Bone marrow (tissue), 2 donors: ENCODE results near the gene RBKS.
"Not testable (repeated sequence)": the region's sequence is repeated elsewhere in the genome, so short reads cannot be mapped to it uniquely, and the experiment has no call there.

Experiments
- DNase-seq, 2 donors: peaks; one replicate each; lab custom pipeline; 2025; lab: John Stamatoyannopoulos, UW

RBKS gene

DNA sequence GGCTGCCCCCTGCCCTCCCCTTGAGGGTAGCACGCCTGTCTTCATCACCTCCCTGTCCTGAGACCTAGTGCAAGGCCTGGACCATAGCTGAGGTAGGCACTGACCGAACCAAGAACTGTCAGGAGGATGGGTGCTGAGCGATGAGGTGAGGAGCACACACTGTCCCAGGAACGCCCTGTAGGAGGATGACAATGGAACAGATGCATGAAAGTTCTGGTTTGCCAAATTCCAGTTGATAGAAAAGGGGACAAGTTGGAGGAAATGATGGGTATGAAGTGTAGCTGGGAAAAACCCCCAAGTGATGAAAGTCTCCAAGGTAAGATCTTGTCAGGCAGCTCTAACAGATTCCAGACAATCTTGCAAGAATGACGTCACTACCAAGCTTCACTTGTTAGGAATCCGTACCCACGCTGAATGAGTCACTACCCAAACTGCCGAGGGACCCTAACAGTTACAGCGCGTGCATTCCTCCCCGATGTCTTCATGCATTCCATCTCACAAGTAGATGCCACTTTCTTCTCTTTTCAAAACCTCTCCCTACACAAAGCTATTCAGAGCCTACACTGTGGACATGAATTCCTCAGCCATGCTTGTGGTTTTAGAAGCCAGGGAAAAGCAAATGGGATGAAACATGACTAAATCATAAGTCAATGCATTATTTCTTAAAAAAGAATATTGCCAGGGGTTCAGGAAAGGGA is 91.1 kb downstream of the RBKS start:
- no peak for DNase-seq

DNA sequence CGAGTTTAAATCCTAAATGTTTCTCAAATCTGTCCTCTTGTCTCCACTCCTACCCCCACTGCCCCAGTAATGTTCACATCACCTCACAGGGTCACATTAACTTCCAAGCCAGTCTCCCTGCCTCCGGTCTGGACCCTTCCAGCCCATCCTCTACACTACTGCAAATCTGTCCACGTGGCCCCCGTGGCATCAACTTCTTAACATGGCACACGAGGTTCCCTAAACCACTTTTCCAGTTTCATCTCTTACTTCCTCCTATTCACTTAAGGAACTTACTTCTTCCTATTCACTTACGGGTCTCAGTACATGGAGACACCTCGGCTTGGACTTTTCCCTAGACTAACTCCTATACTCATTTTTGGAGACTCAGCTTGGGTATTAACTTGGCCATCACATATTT is 91.7 kb downstream of the RBKS start:
- no peak for DNase-seq

DNA sequence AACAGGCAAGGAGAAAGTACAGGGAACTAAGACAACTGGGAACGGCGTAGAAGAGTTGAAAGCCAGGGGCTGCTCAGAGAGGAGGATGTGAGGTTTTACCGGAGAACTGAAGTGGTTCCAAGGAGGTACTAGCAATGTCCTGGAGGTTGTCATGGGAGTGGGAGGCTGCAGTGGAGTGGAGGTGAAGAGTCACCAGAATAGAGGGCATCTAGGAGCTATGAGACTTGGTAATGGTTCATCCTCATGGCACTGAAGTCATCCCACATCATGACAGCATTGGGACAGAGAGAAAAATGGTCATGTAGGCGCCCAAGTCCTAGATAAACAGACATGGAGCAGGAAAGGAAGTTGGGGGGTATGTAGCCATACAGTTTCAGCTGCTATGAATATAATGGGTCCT is 92.3 kb downstream of the RBKS start:
- DNase-seq, result no peak

DNA sequence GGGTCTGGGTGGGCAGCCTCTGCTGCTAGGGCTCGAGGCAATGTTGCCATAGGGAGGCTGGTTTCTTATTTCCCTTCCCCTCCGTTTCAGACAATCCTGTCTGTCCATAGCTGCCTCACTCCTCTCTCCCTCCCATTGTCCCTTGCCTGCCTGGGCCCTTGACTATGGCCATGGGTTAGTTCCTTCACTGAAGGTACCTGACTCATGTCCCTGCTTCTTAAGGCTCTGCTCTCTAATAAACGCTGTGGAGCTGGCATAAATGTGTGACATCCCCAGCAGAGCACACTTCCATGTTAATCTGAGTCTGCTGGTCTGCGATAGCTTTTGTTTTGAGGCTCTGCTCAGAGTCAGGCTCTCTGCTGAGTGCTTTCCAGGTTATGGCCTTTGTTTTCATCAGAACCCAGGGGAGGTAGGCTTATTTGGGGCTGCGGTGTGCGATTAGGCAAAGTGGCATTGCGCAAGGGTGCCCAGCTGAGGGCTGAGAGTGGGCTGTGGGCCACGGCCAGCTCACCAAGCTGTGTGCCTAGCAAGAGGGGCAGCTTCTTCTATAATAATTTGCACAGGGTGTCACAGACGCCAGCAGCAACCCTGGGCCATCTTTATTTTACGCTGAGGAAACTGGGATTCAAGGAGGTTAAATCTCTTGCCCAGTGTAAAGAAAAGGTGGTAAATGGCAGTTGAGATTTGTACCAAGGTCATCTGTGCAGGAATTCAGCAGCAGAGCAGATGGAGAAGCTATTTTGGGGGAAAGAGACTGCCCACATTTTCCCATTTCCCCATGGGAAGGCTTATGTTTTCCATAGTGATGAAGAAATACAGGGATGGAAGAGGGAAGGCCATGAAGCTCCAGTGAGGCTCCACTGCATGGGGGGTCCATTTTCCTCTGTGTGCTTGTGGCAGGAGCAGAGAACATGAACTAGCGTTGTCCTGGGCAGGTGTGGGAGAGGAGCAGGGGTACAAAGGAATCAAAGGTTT is 93.1 kb downstream of the RBKS start:
- DNase-seq, result no peak

DNA sequence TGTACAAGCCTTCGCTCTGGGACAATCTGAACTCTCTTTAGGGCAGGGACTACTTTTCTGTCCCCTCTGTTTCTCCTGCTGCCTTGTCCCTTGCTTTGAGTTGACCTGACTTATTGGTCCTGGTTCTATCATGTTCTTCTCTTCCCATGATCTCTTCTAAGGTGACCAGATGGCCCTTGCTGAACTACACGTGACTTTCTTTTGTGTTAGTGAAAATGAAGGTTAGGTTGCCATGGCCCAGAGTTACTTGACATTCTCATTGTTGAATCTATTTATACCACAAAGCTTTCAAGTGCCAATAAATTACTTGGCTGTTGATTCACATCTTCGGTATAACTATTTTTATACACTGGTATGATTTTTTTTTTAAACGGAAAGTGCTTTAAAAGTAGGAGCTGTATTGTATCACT is 94.3 kb downstream of the RBKS start:
- DNase-seq, result no peak

DNA sequence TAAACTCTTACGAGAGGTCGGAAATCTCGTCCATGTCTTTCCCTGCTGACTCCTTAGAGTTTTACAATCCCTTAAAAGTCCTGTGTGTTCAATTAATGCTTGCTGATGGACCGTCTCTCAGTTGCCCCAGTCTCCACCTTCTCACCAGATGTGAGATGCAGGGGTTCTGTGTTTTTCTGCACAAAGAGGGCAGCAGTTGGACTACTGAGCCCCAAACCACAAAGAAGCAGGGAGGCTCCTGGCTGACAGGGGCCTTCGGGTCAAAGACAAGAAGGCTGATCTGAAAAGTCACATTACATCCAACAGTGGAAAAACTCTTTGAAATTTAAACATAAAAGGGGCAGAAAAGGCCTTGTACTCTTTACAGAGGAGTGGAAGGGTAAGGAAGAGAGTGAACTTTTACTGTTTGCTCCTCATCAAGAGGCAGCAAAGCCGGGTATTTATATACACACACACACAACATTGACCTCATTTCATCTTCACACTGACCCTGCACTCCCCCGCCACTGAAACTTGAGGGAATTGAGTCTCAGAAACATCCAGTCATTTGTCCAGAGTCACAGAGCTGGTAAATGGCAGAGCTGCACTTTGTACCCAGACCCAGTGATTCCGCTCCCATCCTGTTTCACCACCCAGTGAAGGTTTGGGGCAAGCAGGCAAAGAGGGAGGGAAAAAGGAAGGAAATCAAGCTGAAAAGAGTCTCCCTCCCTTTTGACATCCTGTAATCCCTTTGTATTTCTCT is 94.9 kb downstream of the RBKS start:
- no peak for DNase-seq

DNA sequence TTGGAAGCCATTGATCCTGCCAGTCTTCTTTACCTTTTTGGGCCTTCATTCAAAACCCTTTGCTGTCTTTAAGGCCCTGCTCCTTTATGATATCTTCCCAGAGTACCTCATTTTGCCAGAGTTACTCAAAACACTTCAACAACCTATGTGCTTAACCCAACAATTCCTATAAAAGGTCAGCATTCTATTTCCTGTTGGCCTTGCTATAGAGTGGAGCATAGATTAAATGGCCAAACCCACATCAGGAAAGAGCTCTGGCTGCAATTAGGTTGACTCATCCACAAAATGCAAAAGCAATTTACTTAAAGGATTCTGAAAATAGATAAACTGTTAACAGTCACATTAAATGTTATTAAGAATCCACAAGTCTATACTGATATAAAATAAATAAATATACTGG is 97.4 kb downstream of the RBKS start:
- DNase-seq, result no peak

DNA sequence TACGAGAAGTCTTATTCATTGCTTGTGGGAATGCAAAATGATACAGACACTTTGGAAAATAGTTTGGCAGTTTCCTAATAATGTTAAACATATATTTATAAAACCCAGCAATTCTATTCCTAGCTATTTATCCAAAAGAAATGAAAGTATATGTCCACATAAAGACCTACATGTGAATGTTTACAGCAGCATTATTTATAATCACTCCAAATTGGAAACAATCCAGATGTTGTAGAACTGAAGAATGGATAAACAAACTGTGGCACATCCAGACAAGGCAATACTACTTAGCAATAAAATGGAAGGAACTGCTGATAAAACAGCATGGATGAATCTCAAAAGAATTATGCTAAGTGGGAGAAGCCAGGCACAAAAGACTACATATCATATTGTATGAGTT is 99.4 kb downstream of the RBKS start:
- DNase-seq, result no peak

DNA sequence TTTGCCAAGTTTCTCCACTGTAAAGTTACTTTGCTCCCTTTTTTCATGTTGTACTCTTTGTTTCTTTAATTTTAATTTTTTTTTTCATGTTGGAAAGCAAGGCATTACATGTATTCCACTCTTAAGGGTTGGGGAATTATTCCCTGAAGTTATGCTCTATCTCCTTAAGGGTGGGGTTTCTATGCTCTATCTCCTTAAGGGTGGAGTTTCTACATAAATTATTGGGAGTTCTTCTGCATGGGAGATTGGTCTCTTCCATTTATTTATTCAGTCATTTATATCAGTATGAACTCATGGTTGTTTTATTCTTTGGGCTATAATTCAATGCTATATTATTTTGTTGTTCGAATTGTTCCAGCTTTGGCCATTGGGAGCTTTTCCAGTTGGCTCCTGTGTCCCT is 107.5 kb downstream of the RBKS start:
- DNase-seq, result no peak

DNA sequence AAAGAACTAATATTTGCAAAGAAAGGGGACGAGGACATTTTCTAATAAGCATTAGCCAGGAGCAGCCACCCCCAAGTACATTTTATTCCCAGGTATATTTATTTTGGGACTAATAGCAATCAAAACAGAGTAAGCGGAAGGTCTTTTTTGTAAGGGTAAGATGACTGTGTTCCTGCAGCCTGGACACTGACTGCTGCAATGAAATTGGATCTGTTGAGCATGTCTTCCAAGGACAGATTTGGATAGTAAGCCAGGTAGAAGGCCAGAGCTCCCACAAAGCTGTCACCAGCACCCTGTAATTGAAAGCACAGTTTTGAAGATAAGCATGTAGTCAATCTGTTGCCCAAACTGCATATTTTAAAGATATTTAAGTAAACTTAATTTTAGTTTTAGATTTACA is 108.7 kb downstream of the RBKS start:
- no peak for DNase-seq

DNA sequence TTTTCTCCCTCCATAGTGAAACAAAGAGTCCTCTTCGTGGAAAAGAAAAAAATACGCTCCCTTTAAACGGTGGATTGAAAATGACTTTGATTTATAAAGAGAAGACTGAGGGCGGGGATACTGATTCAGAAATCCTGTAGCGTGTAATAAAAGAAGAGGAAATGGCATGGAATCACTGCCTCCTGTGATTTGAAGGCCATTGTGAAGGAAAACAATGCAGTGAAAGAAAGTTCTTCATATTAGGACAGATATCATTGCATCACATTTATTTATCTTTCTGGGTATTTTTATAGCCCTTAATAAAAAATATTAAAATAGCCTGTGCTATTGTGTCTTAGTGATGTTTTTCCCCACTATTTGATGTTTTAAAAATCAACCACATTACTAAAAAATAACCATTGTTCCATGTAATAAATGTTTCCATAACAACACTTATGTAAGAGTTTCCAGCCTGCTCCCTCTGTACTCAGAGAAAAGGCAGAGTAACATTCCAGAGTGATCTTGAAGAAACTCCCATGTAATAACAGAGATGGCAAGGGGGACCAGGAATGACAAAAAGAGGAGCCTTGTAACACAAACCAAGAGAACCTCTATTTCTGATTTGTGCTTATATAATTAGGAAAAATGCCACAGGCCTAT is 110.7 kb downstream of the RBKS start:
- DNase-seq, result no peak

DNA sequence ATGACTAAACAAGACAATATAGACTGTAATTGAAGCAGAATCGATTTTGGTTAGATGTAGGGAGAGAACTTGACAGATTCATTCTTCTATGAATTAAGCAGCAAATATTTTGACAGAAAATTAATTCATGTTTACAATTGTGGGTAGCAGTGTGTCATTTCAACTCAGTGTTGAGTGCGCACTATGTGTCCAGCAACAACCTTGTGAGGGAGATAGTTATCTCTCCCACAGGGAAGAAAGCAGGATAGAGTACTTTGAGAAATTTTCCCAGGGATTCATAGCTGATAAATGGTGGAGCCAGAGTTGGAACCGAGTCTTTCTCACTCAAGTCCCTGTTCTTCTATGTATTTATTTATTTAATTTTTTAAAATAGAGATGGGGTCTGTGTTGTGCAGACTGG is 113.5 kb downstream of the RBKS start:
- no peak for DNase-seq

DNA sequence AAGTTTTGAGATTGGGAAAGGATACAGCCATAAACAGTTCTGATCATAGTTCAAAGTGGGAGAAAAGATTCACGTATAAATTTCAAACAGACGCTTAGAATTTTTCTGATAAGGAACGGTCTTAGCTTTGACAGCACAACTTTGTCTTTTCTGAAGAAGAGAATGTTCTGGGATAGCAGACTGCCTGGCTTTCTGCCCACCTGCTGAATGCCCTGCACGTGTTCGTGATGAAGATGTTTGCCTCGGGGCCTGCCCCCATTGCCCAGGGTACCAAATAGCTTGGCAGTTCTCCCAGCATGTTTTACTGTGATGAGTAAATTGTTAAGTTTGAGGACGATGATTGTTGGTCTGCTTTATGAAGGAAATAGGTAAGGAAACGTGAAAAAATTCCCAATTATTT is 114.1 kb downstream of the RBKS start:
- DNase-seq, result no peak

DNA sequence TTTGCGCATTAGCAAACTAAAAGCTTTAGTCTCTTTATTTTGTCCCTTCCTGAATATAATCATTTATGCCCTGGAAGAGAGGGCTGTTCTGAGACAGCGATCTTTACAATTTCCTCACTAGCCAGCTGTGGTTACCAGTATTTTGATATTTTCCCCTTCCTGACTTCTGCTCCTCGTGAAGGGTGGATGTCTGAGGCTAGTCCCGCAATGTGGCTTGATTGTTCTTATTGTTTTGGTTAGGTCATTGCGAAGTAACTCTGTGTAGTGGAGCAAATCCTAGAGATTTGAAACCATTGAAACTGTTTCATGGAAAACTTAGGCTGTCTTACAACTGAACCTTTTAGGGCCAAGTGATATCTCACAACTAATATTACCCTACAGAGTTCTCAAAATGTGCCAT is 116.2 kb downstream of the RBKS start:
- no peak for DNase-seq

DNA sequence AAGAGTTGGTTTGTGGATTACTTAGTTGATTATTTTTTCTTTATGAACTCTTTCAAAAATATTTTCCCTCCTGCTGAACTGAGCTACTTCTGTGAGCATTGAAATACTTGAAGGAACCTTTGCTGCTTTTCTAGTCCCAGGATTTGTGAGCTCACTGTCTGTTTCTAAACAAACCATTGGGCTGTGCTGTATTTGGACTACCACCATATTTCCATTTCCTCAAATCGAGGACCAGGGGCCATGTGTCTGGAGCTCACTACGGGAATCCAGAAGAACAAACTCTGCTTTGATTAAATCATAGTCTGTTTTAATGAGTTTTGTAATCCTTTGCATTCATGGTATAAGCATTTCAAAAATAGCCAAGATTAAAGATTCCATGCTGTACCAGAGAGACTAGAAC is 117.4 kb downstream of the RBKS start:
- no peak for DNase-seq

DNA sequence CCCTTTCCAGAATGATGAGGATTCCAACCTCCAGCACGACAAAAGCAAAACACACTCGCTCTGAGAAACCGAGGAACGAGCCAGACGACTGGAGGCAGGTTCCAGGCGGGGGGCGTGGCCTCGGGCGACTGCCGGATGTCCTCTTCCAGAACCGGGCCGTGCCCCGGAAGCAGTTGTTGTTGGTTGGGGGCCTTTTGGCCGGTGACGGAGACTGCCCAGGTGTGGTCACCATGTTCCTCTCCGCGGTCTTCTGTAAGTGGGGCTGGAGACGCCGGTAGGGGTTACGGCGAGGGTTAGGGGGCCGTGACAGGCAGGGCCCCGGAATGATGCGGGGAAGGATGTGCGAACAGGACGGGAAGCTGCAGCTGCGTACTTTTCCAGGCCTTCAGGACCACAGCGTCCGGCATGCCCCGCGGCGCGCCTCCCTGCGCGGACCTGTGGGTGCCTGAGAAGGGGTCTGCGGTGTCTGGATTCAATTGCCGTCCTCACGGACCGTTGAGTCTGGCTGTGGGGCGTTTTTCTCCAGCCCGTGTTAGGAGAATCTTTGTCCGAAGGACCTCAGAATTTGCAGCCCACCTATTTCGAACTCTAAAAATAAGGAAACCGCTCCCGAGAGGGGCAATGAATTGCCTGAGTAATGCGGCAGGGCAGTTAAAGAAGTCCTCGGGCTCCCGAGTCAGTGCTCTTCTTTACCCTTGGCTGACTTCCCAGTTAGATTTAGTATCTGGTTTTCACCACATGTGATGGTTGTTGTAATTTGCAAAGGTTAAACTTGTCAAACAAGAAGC is 118.4 kb downstream of the RBKS start, which contains the start of gene MRPL33:
MRPL33 (plus strand) TSS at position 172 of the 788 bp plus-strand sequence; CDS start at position 231, 59 bp downstream.
- DNase-seq, result peak; percentile 83 to 90

DNA sequence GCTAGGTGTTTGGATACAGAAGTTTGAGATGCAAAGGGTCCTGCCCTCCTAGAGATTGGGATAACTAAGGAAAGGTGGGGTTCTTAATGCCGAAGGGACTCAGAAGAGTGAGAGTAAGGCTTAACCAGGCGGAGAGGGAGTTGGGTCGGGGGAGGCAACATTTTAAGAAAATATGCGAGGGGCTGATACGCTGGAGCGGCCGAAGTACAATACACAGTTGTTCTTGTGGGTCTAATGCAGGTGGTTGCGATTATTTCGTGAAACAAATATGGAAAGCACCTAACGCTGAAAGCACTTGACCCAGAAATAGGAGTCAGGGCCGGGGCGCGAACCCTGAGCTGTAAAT is 119.0 kb downstream of the RBKS start:
- peak in 1 of 2 donors; percentile 27 for DNase-seq

DNA sequence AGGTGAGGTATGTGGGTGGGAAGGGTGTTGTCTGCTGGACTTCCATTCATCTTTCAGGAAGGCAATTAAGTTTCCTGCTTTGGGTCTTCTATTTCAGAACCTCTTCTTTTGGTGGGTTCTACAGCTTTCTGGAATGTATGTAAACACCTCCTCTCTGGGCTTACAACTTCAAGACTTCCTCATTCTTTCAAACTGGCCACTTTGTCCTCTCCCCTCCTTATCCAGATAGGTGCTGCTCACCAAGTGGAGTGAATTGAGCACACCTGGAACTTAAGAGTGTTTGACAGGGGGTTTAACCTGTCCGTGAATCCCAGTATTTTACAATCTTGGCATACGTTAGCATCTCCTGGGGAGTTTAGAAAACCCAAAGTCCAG is 123.9 kb downstream of the RBKS start:
- DNase-seq, result no peak

DNA sequence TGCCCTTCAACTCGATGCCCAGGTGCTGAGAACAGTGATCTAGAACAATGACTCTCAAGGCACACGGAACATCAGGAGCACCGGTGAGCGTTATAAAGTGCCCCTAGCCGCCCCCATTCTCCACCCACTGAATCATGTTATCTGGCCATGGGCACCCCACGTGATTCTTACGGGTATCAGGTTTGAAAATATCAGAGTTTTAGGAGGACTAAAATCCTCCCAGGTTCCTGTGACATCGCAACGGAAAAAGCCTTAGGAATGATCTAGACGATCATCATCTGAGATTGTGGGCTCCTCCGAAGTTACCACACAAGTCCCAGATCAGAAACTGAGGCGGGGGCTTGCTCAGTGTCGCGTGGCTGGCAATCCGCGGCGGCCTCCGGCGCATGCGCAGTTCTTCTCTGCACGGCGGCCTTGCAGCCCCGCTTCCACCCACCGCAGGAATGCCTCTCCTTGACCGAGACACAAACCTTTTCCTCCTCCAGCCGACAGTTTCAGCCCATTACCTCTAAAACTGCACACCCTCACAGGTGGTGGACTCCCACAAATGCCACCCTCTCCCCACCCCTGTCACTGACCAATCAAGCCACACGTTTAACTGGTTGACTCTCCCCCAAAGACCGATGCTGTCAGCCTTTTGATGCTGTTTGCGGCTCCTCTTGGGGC is 124.4 kb downstream of the RBKS start:
- DNase-seq, result no peak

DNA sequence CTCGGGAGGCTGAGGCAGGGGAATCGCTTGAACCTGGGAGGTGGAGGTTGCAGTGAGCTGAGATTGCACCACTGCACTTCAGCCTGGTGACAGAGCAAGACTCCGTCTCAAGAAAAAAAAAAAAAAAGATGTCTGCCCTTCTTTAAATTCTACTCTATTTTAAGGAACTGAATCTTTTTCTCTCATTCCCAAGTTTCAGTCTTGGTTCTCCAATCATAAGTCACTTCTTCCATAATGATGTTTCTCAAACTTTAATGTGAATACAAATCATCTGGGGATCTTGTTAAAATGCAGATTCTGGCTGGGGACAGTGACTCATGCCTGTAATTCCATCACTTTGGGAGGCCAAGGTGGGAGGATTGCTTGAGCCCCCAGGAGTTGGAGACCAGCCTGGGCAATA is 125.7 kb downstream of the RBKS start:
- DNase-seq, result not testable (repeated sequence)

DNA sequence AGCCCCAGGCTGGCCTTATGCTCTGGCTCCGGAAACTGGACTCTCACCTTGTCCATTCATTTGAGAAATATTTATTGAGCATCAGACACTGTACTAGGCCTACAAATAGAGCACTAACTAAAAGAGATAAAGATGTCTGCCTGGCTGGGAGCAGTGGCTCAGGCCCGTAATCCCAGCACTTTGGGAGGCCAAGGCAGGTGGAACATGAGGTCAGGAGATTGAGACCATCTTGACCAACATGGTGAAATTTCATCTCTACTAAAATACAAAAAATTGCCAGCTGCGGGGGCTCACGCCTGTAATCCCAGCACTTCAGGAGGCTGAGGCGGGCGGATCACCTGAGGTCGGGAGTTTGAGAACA is 126.3 kb downstream of the RBKS start:
- no peak for DNase-seq
